ENCODE data around the gene BTG4. TPM values are rescaled to one million over a fixed set of nuclear protein-coding genes. Genes with fewer than 3 reads are reported as not detected.

BTG4 gene
- total RNA-seq, 1 experiment from 2014 or later = not detected

- peaks cover 30% of the 10 kb centered on the region for H3K4me1 Mint-ChIP-seq
- ChIA-PET CTCF (no interaction called here), POLR2A (no interaction called here)
Observed at GRCh38 chr11:111449696-111450479, 62.3 kb downstream of the BTG4 start.

GRCh38 chr11:111448831-111449557 lies 63.2 kb downstream of the BTG4 start:
- Mint-ChIP-seq H3K27me3 (ENCODE audit: low read depth) (no peaks in the 10 kb centered on the region), H3K9me3 (no peaks in the 10 kb centered on the region), H3K27ac (peak overlapping the region; percentile 47; the same call in 1 of the 2 replicates), H3K4me1 (peaks cover 23% of the 10 kb centered on the region), H3K4me3 (peak overlapping the region; percentile 11; the same call in 1 of the 2 replicates), H3K36me3 (no peaks in the 10 kb centered on the region)
- no peak for ATAC-seq
- CTCF ChIA-PET = interaction anchor here (1.1 kb wide), 1 partner anchor 22 kb away, joined by 4 read pairs; no protein-coding TSS in a partner anchor
- no peak for DNase-seq (ENCODE audit: low spot score)
- POLR2A ChIA-PET = no interaction called here
- TF ChIP-seq EMX1 (CRISPR knock-in tag; IDR thresholded peaks at IDR 0.05) (no peak), ZNF512 (CRISPR knock-in tag; IDR thresholded peaks at IDR 0.05; ENCODE audit: borderline replicate concordance) (no peak), ZNF219 (CRISPR knock-in tag; IDR thresholded peaks at IDR 0.05; ENCODE audit: borderline replicate concordance) (no peak), CTCF (IDR thresholded peaks at IDR 0.05) (no peak), MXD4 (CRISPR knock-in tag; IDR thresholded peaks at IDR 0.05; ENCODE audit: borderline replicate concordance) (no peak), NR3C1 (CRISPR knock-in tag; conservative IDR thresholded peaks at IDR 0.05; ENCODE audit: low read depth) (no peak)
- TF ChIP-seq, protein P1, sequence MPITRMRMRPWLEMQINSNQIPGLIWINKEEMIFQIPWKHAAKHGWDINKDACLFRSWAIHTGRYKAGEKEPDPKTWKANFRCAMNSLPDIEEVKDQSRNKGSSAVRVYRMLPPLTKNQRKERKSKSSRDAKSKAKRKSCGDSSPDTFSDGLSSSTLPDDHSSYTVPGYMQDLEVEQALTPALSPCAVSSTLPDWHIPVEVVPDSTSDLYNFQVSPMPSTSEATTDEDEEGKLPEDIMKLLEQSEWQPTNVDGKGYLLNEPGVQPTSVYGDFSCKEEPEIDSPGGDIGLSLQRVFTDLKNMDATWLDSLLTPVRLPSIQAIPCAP (CRISPR knock-in tag; IDR thresholded peaks at IDR 0.05) = no peak

More at GRCh38 chr11:111449696-111450479, 62.3 kb downstream of the BTG4 start:
- TF ChIP-seq, protein P2, sequence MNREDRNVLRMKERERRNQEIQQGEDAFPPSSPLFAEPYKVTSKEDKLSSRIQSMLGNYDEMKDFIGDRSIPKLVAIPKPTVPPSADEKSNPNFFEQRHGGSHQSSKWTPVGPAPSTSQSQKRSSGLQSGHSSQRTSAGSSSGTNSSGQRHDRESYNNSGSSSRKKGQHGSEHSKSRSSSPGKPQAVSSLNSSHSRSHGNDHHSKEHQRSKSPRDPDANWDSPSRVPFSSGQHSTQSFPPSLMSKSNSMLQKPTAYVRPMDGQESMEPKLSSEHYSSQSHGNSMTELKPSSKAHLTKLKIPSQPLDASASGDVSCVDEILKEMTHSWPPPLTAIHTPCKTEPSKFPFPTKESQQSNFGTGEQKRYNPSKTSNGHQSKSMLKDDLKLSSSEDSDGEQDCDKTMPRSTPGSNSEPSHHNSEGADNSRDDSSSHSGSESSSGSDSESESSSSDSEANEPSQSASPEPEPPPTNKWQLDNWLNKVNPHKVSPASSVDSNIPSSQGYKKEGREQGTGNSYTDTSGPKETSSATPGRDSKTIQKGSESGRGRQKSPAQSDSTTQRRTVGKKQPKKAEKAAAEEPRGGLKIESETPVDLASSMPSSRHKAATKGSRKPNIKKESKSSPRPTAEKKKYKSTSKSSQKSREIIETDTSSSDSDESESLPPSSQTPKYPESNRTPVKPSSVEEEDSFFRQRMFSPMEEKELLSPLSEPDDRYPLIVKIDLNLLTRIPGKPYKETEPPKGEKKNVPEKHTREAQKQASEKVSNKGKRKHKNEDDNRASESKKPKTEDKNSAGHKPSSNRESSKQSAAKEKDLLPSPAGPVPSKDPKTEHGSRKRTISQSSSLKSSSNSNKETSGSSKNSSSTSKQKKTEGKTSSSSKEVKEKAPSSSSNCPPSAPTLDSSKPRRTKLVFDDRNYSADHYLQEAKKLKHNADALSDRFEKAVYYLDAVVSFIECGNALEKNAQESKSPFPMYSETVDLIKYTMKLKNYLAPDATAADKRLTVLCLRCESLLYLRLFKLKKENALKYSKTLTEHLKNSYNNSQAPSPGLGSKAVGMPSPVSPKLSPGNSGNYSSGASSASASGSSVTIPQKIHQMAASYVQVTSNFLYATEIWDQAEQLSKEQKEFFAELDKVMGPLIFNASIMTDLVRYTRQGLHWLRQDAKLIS (CRISPR knock-in tag; IDR thresholded peaks at IDR 0.05; ENCODE audit: borderline replicate concordance) = no peak
- TF ChIP-seq JUN (CRISPR knock-in tag; IDR thresholded peaks at IDR 0.05) = no peak
- TF ChIP-seq FOXP1 (CRISPR knock-in tag; IDR thresholded peaks at IDR 0.05; ENCODE audit: borderline replicate concordance) = no peak
- TF ChIP-seq TCF7 (CRISPR knock-in tag; IDR thresholded peaks at IDR 0.05; ENCODE audit: low read depth) = no peak
- TF ChIP-seq, protein P3, sequence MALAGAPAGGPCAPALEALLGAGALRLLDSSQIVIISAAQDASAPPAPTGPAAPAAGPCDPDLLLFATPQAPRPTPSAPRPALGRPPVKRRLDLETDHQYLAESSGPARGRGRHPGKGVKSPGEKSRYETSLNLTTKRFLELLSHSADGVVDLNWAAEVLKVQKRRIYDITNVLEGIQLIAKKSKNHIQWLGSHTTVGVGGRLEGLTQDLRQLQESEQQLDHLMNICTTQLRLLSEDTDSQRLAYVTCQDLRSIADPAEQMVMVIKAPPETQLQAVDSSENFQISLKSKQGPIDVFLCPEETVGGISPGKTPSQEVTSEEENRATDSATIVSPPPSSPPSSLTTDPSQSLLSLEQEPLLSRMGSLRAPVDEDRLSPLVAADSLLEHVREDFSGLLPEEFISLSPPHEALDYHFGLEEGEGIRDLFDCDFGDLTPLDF (CRISPR knock-in tag; IDR thresholded peaks at IDR 0.05) = no peak
- no peak for TF ChIP-seq NFYB (CRISPR knock-in tag; conservative IDR thresholded peaks at IDR 0.05; ENCODE audit: low read depth)
- TF ChIP-seq GRHL2 (CRISPR knock-in tag; IDR thresholded peaks at IDR 0.05; ENCODE audit: insufficient replicate concordance, severe bottlenecking) = no peak
- TF ChIP-seq ZNF138 (CRISPR knock-in tag; conservative IDR thresholded peaks at IDR 0.05) = no peak
- no peak for TF ChIP-seq IRF2 (CRISPR knock-in tag; IDR thresholded peaks at IDR 0.05; ENCODE audit: borderline replicate concordance, low read depth)
- no peak for TF ChIP-seq ZNF425 (CRISPR knock-in tag; conservative IDR thresholded peaks at IDR 0.05)
- TF ChIP-seq ZNF232 (CRISPR knock-in tag; IDR thresholded peaks at IDR 0.05) = no peak
- TF ChIP-seq FOXK1 (CRISPR knock-in tag; IDR thresholded peaks at IDR 0.05) = no peak
- TF ChIP-seq ATF1 (CRISPR knock-in tag; IDR thresholded peaks at IDR 0.05) = no peak
- no peaks in the 10 kb centered on the region for H3K36me3 Mint-ChIP-seq
- no peaks in the 10 kb centered on the region for H3K9me3 Mint-ChIP-seq
- H3K27me3 Mint-ChIP-seq (ENCODE audit: low read depth) = no peaks in the 10 kb centered on the region
- H3K27ac Mint-ChIP-seq = no peak overlapping the region
- H3K4me3 Mint-ChIP-seq = no peak overlapping the region
- DNase-seq (ENCODE audit: low spot score) (no peak), ATAC-seq (no peak)
